AG04450 (cell line): Measurements from ENCODE around the gene TBCD. TPM values are rescaled to one million over a fixed set of nuclear protein-coding genes. Genes with fewer than 3 reads are reported as not detected.

Experiments
- CTCF ChIA-PET: fragments of 300-600, 350-600 bp; formaldehyde crosslinking; extraction: SDS; loops from one replicate; lab custom pipeline; 2022; ENCODE audit warnings: antibody characterized with exemption, inconsistent platforms; lab: Charles Lee
- POLR2A ChIA-PET: fragments of 350-600 bp; formaldehyde crosslinking; extraction: SDS; loops from one replicate; lab custom pipeline; 2021; ENCODE audit warnings: antibody characterized with exemption, inconsistent platforms; lab: Yijun Ruan, JAX
- DNase-seq: peaks from one replicate; pipeline ENCODE4 v3.0.0-alpha.2; 2011; ENCODE audit warnings: low read depth, low spot score
- H3K27ac ChIP-seq: one replicate; pipeline ENCODE4 v1.5.1; 2012; ENCODE audit warnings: low read depth, low read length, control low read depth
- H3K27me3 ChIP-seq: one replicate; pipeline ENCODE4 v1.6.0; 2012; ENCODE audit warnings: low read length; ENCODE audit not compliant: control insufficient read depth, insufficient read depth
- H3K4me3 ChIP-seq: 2 replicates; pipeline ENCODE4 v1.5.1; 2011; ENCODE audit warnings: mild to moderate bottlenecking, low read depth, low read length, control low read depth
- H3K9me3 ChIP-seq: 2 replicates; pipeline ENCODE4 v1.5.1; 2012; ENCODE audit warnings: low read length; ENCODE audit not compliant: control insufficient read depth, insufficient read depth
- polyA plus RNA-seq: library from polyadenylated mRNA; depleted of rRNA; stranded (reverse); fragments of >200 nt; gene quantifications from 2 replicates; pipeline ENCODE4 v1.2.3, GENCODE V29; 2011
- TF ChIP-seq, protein P1 (sequence below): IDR thresholded peaks from 2 replicates; pipeline ENCODE4 v1.5.1; 2011; ENCODE audit warnings: low read depth, low read length, control low read depth, inconsistent platforms

Gene TBCD
- polyA plus RNA-seq, 1 experiment: 28.5 TPM

DNA sequence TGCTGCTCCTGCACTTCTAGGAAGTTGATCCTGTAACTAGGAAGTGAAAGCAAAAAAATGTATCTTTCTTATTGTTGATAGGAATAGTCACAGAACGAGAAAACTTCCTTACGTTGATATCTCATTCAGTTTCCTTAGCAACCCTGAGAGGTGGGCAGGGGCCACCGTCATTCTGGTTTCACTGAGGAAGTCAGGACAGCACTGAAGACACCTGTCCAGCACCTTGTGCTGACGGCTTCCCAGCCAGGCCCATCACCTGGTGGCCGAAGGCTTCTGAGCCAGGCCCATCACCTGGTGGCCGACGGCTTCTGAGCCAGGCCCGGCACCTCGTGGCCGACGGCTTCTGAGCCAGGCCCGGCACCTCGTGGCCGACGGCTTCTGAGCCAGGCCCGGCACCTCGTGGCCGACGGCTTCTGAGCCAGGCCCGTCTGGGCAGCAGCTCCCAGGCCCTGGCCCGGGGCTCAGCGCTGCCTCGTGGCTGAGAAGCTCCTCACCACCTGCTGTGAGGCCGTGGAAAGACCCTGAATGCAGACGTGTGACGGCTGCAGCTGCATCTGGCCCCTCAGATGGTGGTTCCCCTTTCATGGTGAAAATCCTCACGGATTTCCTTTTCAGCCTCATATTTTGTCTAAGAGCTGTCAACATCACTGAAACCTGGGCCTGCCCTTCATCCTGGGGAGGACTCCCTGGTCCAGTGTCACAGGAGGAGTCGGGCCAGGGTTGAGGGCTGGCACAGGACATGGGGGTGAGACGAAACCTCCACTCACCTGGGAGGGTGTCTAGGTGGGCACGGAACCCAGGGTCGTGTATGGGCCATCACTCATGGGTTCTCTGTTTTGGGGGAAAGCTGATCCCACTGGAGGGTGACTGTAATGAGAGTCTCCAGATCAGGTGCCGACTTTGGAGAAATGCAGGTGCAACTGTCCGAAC lies 121.0 kb downstream of the TBCD start:
- no peak overlapping the region for H3K27ac ChIP-seq
- no peaks in the 10 kb centered on the region for H3K27me3 ChIP-seq
- CTCF ChIA-PET: no interaction called here
- TF ChIP-seq, protein P1, sequence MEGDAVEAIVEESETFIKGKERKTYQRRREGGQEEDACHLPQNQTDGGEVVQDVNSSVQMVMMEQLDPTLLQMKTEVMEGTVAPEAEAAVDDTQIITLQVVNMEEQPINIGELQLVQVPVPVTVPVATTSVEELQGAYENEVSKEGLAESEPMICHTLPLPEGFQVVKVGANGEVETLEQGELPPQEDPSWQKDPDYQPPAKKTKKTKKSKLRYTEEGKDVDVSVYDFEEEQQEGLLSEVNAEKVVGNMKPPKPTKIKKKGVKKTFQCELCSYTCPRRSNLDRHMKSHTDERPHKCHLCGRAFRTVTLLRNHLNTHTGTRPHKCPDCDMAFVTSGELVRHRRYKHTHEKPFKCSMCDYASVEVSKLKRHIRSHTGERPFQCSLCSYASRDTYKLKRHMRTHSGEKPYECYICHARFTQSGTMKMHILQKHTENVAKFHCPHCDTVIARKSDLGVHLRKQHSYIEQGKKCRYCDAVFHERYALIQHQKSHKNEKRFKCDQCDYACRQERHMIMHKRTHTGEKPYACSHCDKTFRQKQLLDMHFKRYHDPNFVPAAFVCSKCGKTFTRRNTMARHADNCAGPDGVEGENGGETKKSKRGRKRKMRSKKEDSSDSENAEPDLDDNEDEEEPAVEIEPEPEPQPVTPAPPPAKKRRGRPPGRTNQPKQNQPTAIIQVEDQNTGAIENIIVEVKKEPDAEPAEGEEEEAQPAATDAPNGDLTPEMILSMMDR: no peak
- no peak overlapping the region for H3K4me3 ChIP-seq
- POLR2A ChIA-PET: no interaction called here
- DNase-seq: no peak
- H3K9me3 ChIP-seq: no peaks in the 10 kb centered on the region; the same call in 1 of the 2 replicates

DNA sequence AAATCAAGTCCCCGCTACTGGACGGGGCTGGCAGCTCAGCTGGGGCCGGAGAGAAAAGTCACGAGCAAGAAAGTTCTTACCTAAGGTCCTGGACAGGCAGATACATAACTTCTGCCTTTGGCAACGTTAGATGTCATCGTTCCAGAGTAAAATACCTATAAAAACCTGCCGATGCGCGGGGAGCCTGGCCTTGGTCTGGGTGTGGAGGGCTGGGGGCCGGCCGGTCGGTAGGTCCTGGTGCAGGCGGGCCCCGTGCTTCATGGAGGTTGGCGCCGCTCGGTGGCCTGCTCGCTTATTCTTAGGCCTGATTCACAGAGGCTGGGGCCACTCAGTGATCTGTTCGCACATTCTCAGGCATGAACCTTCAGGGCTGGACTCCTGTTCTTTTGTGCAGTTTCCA lies 121.7 kb downstream of the TBCD start:
- CTCF ChIA-PET: no interaction called here

DNA sequence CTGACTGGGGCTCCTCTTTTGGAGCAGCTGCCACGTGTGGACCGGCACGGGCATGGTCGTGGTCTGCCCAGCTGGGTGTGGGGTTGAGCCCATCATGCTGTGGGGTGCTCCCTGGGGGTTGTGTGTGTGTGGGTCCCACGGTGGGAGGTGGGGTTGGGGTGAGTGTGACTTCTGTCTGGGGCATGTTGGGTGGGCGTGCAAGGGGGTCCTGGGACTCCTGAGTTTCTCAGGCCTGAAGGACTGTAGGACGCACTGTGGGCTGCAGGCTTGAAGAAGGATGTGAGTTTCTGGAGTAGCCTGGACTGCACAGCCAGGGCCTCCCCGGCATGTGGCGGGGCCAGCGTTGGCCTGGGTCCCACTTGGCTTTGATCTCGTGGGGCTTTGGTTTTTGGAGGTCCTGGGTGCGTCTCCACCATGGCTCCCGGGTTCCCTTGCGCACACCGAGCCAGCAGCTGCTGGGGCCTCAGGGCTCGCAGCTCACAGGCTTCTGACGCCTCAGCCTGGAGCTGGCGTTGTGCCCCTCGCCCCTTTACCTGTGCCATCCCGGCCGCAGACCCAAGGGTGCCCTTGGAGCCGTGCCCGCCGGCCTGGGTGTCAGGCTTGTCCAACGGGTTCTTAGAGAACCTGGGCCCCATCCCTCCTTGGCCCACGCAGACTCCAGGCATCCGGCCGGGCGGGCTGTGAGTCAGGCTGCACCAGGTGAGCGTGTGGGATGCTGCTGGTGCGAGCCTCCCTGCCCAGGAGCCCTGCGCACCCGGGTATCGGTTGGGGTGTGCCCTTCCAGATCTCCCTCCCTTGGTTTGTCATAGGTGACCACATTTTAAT lies 122.4 kb downstream of the TBCD start:
- CTCF ChIA-PET: no interaction called here
- Histone ChIP-seq H3K4me3 (no peak overlapping the region), H3K27ac (no peak overlapping the region), H3K27me3 (no peaks in the 10 kb centered on the region), H3K9me3 (no peaks in the 10 kb centered on the region; the same call in 1 of the 2 replicates)
- POLR2A ChIA-PET: interaction anchor here (0.8 kb wide), 1 partner anchor 12 kb away, joined by 3 read pairs; no protein-coding TSS in a partner anchor
- no peak for DNase-seq
- TF ChIP-seq, protein P1: no peak

More for the DNA sequence above, 121.7 kb downstream of the TBCD start:
- no peak overlapping the region for H3K4me3 ChIP-seq
- TF ChIP-seq, protein P1: no peak
- POLR2A ChIA-PET: no interaction called here
- H3K27me3 ChIP-seq: no peaks in the 10 kb centered on the region
- no peak for DNase-seq
- H3K9me3 ChIP-seq: no peaks in the 10 kb centered on the region; the same call in 1 of the 2 replicates
- H3K27ac ChIP-seq: no peak overlapping the region

DNA sequence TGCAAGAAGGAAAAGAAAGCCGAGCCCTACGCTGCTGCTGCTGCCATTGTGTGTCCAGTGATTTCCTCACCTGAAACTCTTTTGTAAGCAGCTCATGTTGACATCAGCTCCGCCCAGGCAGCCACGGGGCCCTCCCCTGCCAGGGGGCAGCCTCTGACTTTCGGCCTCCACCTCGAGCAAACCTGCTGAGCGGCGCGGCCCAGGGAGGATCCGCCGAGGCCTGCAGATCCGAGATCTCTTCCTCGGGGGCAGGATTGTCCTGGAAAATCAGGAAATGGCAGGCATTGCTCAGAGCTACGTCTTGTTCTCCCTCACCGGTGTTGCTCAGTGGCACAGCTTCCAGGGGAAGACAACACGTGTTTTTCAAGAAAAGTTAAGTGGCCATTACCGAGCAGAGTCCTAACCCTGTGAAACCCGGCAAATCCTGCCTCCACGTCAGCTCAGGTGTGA lies 123.6 kb downstream of the TBCD start:
- H3K4me3 ChIP-seq: no peak overlapping the region
- H3K9me3 ChIP-seq: no peaks in the 10 kb centered on the region; the same call in 1 of the 2 replicates
- H3K27me3 ChIP-seq: no peaks in the 10 kb centered on the region
- CTCF ChIA-PET: interaction anchor here (1.2 to 2.0 kb wide), 3 partner anchors 10 to 100 kb away, joined by 3 to 16 read pairs (median 3); no protein-coding TSS in a partner anchor
- no peak for DNase-seq
- no peak overlapping the region for H3K27ac ChIP-seq
- TF ChIP-seq, protein P1: no peak
- POLR2A ChIA-PET: no interaction called here
